Upper lobe of right lung (tissue), 1 donor: ENCODE results near the gene ZBTB7C. TPM values are rescaled to one million over a fixed set of nuclear protein-coding genes. Genes with fewer than 3 reads are reported as not detected.

Experiments used
- ATAC-seq: fragments of 200-7000 bp; cut with Tn5 transposase; one replicate; pipeline ENCODE4 v1.9.1; 2020; ENCODE audit warnings: mild to moderate bottlenecking, moderate library complexity
- DNase-seq: peaks from one replicate; pipeline ENCODE4 v3.0.0-alpha.2; 2020
- H3K27ac ChIP-seq: fragments of 200-600 bp; one replicate; pipeline ENCODE4 v1.8.0; 2022
- H3K27me3 ChIP-seq: fragments of 200-600 bp; one replicate; pipeline ENCODE4 v1.8.0; 2022; ENCODE audit warnings: mild to moderate bottlenecking
- H3K36me3 ChIP-seq: fragments of 200-600 bp; one replicate; pipeline ENCODE4 v1.8.0; 2022
- H3K4me1 ChIP-seq: fragments of 200-600 bp; one replicate; pipeline ENCODE4 v1.8.0; 2022
- H3K4me3 ChIP-seq: fragments of 200-600 bp; one replicate; pipeline ENCODE4 v1.8.0; 2022; ENCODE audit warnings: mild to moderate bottlenecking
- H3K9me3 ChIP-seq: fragments of 200-600 bp; one replicate; pipeline ENCODE4 v1.8.0; 2022
- intact Hi-C: fragments of 100-400 bp; cut with DNase I; formaldehyde crosslinking; loops from one replicate; pipeline ENCODE4 v1.11.0; 2022
- total RNA-seq: library from RNA; stranded (reverse); fragmentation: NEBNext Ultra II Directional; extraction: Animal tissue kit (Norgen Biotek cat#: 25700); gene quantifications from one replicate; pipeline ENCODE4 v1.2.1, GENCODE V29; 2021
- TF ChIP-seq, protein P1 (sequence below): fragments of 200-600 bp; IDR thresholded peaks from one replicate; pipeline ENCODE4 v1.8.0; 2022; ENCODE audit warnings: antibody characterized with exemption
- donor health status: DM: no; HTN: yes; CAD: no; lungs with severe emphysema.

ZBTB7C gene
- total RNA-seq, 1 donor from 2014 or later, result 17.7 TPM

- no peaks in the 10 kb centered on the region for H3K9me3 ChIP-seq
- TF ChIP-seq, protein P1, sequence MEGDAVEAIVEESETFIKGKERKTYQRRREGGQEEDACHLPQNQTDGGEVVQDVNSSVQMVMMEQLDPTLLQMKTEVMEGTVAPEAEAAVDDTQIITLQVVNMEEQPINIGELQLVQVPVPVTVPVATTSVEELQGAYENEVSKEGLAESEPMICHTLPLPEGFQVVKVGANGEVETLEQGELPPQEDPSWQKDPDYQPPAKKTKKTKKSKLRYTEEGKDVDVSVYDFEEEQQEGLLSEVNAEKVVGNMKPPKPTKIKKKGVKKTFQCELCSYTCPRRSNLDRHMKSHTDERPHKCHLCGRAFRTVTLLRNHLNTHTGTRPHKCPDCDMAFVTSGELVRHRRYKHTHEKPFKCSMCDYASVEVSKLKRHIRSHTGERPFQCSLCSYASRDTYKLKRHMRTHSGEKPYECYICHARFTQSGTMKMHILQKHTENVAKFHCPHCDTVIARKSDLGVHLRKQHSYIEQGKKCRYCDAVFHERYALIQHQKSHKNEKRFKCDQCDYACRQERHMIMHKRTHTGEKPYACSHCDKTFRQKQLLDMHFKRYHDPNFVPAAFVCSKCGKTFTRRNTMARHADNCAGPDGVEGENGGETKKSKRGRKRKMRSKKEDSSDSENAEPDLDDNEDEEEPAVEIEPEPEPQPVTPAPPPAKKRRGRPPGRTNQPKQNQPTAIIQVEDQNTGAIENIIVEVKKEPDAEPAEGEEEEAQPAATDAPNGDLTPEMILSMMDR, result no peak
- H3K4me1 ChIP-seq, result peaks cover 6% of the 10 kb centered on the region
- H3K27me3 ChIP-seq, result no peaks in the 10 kb centered on the region
- H3K36me3 ChIP-seq, result no peaks in the 10 kb centered on the region
- no peak overlapping the region for H3K4me3 ChIP-seq
- ATAC-seq (no peak), DNase-seq (peak; percentile 25)
- intact Hi-C loops, result no loop called here
- H3K27ac ChIP-seq, result no peak overlapping the region
These were observed 356.3 kb downstream of the ZBTB7C start for GRCh38 chr18:48052842-48053241.

- ATAC-seq (no peak), DNase-seq (peak; percentile 17)
- no peak overlapping the region for H3K4me3 ChIP-seq
- H3K27me3 ChIP-seq, result no peaks in the 10 kb centered on the region
- no peaks in the 10 kb centered on the region for H3K36me3 ChIP-seq
- no peaks in the 10 kb centered on the region for H3K9me3 ChIP-seq
- intact Hi-C loops, result no loop called here
- H3K27ac ChIP-seq, result no peak overlapping the region
- TF ChIP-seq, protein P1, result no peak
- peaks cover 6% of the 10 kb centered on the region for H3K4me1 ChIP-seq
These were observed 357.0 kb downstream of the ZBTB7C start for GRCh38 chr18:48051945-48052840.

GRCh38 chr18:48050176-48050575 is 359.0 kb downstream of the ZBTB7C start:
- DNase-seq (peak; percentile 72), ATAC-seq (peak; percentile 81)

DNA sequence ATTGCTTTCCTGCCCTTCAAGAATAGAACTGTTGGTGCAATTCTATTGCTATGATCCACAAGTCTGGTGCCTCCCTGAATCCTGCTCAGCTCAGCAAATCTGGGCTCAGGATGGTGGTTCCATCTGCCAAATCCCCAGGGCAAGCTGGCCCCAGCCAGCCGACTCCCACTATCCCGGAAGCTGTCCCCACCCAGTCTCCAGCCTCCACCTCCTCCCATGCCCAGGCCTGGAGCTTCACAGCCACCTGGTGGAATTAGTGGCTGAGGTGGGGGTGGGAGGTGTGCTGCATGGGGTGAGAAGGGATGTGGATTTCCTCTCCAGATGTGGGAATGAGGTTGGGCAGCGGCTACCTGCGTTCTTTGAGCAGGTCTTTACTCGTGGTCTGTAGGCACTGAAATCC is 359.4 kb downstream of the ZBTB7C start:
- TF ChIP-seq, protein P1, result no peak
- no peak for ATAC-seq
- Histone ChIP-seq H3K4me3 (no peak overlapping the region), H3K4me1 (peaks cover 6% of the 10 kb centered on the region), H3K27me3 (no peaks in the 10 kb centered on the region), H3K9me3 (no peaks in the 10 kb centered on the region), H3K27ac (no peak overlapping the region), H3K36me3 (no peaks in the 10 kb centered on the region)
- DNase-seq, result no peak
- intact Hi-C loops, result no loop called here

More at GRCh38 chr18:48050176-48050575, 359.0 kb downstream of the ZBTB7C start:
- Histone ChIP-seq H3K4me1 (peaks cover 6% of the 10 kb centered on the region), H3K4me3 (no peak overlapping the region), H3K27ac (no peak overlapping the region), H3K36me3 (no peaks in the 10 kb centered on the region), H3K9me3 (no peaks in the 10 kb centered on the region), H3K27me3 (no peaks in the 10 kb centered on the region)
- intact Hi-C loops, result no loop called here
- TF ChIP-seq, protein P1, result no peak

GRCh38 chr18:48048251-48048650 is 360.9 kb downstream of the ZBTB7C start:
- TF ChIP-seq, protein P1, result no peak
- Histone ChIP-seq H3K36me3 (no peaks in the 10 kb centered on the region), H3K4me1 (peaks cover 6% of the 10 kb centered on the region), H3K4me3 (no peak overlapping the region), H3K27me3 (no peaks in the 10 kb centered on the region), H3K27ac (no peak overlapping the region), H3K9me3 (no peaks in the 10 kb centered on the region)
- DNase-seq (no peak), ATAC-seq (no peak)
- intact Hi-C loops, result no loop called here
